Lung (tissue), 12 donors: ENCODE results near the gene ZFYVE21. TPM values are rescaled to one million over a fixed set of nuclear protein-coding genes. Genes with fewer than 3 reads are reported as not detected.

Experiments
- ATAC-seq: fragments of 200-7000 bp; cut with Tn5 transposase; one replicate; pipeline ENCODE4 v1.9.1; 2020; ENCODE audit warnings: moderate number of reproducible peaks; ENCODE audit not compliant: insufficient read depth, low FRiP score
- DNase-seq, 3 donors: peaks; one replicate each; pipeline ENCODE4 v3.0.0-alpha.2; 2013 to 2017
- H3K27ac ChIP-seq, 2 donors: one replicate each; pipeline ENCODE4 v1.5.1; 2013; ENCODE audit warnings: mild to moderate bottlenecking in 2 of 2, moderate library complexity in 2 of 2, control low read depth in 1 of 2, inconsistent platforms in 1 of 2, low read depth in 1 of 2, low read length in 1 of 2
- H3K27me3 ChIP-seq, 3 donors: one replicate each; pipeline ENCODE4 v1.5.1; 2013; ENCODE audit warnings: low read length in 2 of 3; ENCODE audit not compliant: control insufficient read depth in 3 of 3, insufficient read depth in 3 of 3
- H3K36me3 ChIP-seq, 4 donors: one replicate each; pipeline ENCODE4 v1.5.1; 2013; ENCODE audit warnings: low read length in 4 of 4, mild to moderate bottlenecking in 1 of 4, moderate library complexity in 1 of 4; ENCODE audit not compliant: control insufficient read depth in 4 of 4, insufficient read depth in 4 of 4
- H3K4me1 ChIP-seq, 5 donors: one replicate each; pipeline ENCODE4 v1.5.1; 2013; ENCODE audit warnings: low read length in 5 of 5, mild to moderate bottlenecking in 2 of 5, moderate library complexity in 1 of 5; ENCODE audit not compliant: control insufficient read depth in 5 of 5, insufficient read depth in 5 of 5
- H3K4me3 ChIP-seq: one replicate; pipeline ENCODE4 v1.5.1; 2013; ENCODE audit warnings: mild to moderate bottlenecking, control low read depth, moderate library complexity
- H3K9ac ChIP-seq, 2 donors: one replicate each; pipeline ENCODE4 v1.5.1; 2013; ENCODE audit warnings: low read length in 2 of 2, control low read depth in 1 of 2; ENCODE audit not compliant: insufficient read depth in 1 of 2
- H3K9me3 ChIP-seq, 4 donors: one replicate each; pipeline ENCODE4 v1.5.1; 2013; ENCODE audit warnings: low read length in 3 of 4, mild to moderate bottlenecking in 1 of 4, moderate library complexity in 1 of 4; ENCODE audit not compliant: control insufficient read depth in 4 of 4, insufficient read depth in 3 of 4
- WGBS, 2 donors: extraction: QIAGEN DNeasy Blood & Tissue Kit; methylation state at CpG; one replicate each; pipeline ENCODE4 v1.1.7; 2013; 5-methylcytosine and 5-hydroxymethylcytosine counted together
- polyA plus RNA-seq, 2 donors: library from polyadenylated mRNA; stranded (reverse); fragments of 200-250 nt; gene quantifications; one replicate each; pipeline ENCODE4 v1.2.1, GENCODE V29; 2013
- total RNA-seq, 2 donors: library from RNA; depleted of rRNA in 1 of 2; stranded (reverse); fragments of >200 nt in 1 of 2; gene quantifications; one replicate each; pipeline ENCODE4 v1.2.1, GENCODE V29; 2014 to 2021
- TF ChIP-seq, protein P1 (sequence below): IDR thresholded peaks from 2 replicates; pipeline ENCODE4 v1.5.1; 2012; ENCODE audit warnings: mild to moderate bottlenecking; ENCODE audit errors: control extremely low read depth, extremely low read depth
- donor health status: control.
- donor health status: control.
- donor health status: Bipolar disorder and iron deficiency.
- donor health status: healthy.
- donor health status: DM: yes; HTN: yes; CAD: no.

Gene ZFYVE21
- total and polyA plus RNA-seq, 4 donors: 39.4 to 68.3 (median 47.5) TPM

- TF ChIP-seq, protein P1, sequence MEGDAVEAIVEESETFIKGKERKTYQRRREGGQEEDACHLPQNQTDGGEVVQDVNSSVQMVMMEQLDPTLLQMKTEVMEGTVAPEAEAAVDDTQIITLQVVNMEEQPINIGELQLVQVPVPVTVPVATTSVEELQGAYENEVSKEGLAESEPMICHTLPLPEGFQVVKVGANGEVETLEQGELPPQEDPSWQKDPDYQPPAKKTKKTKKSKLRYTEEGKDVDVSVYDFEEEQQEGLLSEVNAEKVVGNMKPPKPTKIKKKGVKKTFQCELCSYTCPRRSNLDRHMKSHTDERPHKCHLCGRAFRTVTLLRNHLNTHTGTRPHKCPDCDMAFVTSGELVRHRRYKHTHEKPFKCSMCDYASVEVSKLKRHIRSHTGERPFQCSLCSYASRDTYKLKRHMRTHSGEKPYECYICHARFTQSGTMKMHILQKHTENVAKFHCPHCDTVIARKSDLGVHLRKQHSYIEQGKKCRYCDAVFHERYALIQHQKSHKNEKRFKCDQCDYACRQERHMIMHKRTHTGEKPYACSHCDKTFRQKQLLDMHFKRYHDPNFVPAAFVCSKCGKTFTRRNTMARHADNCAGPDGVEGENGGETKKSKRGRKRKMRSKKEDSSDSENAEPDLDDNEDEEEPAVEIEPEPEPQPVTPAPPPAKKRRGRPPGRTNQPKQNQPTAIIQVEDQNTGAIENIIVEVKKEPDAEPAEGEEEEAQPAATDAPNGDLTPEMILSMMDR: no peak
- no peaks in the 10 kb centered on the region for H3K9me3 ChIP-seq
- WGBS, 2 donors: 97 to 98% methylated on average over 2 of the region's 2 CpGs
- no peaks in the 10 kb centered on the region for H3K27me3 ChIP-seq
- no peak for ATAC-seq
- H3K27ac ChIP-seq: no peak overlapping the region
- H3K9ac ChIP-seq: no peak overlapping the region
- H3K36me3 ChIP-seq: peaks cover 33 to 50% (median 35%) of the 10 kb centered on the region in 4 donors
- DNase-seq: no peak
- no peak overlapping the region for H3K4me3 ChIP-seq
- no peaks in the 10 kb centered on the region for H3K4me1 ChIP-seq
Observed at GRCh38 chr14:103669370-103669769, 46.2 kb upstream of the ZFYVE21 start.

- no peaks in the 10 kb centered on the region for H3K9me3 ChIP-seq
- H3K27ac ChIP-seq: peak overlapping the region in 1 of 2 donors; percentile 11
- no peaks in the 10 kb centered on the region for H3K4me1 ChIP-seq
- ATAC-seq: no peak
- WGBS, 2 donors: 95 to 96% methylated on average over 4 of the region's 4 CpGs
- H3K36me3 ChIP-seq: peaks cover 37 to 51% (median 46%) of the 10 kb centered on the region in 4 donors
- H3K4me3 ChIP-seq: no peak overlapping the region
- H3K27me3 ChIP-seq: no peaks in the 10 kb centered on the region
- TF ChIP-seq, protein P1: no peak
- no peak overlapping the region for H3K9ac ChIP-seq
- no peak for DNase-seq
Observed at GRCh38 chr14:103671911-103672310, 43.7 kb upstream of the ZFYVE21 start.

GRCh38 chr14:103675957-103676356 is 39.7 kb upstream of the ZFYVE21 start:
- no peak overlapping the region for H3K4me3 ChIP-seq
- no peak overlapping the region for H3K9ac ChIP-seq
- ATAC-seq (no peak), DNase-seq (no peak)
- 97 to 100% methylated on average over 8 of the region's 8 CpGs for WGBS, 2 donors
- peaks cover 43 to 59% (median 54%) of the 10 kb centered on the region in 4 donors for H3K36me3 ChIP-seq
- no peaks in the 10 kb centered on the region for H3K9me3 ChIP-seq
- H3K27me3 ChIP-seq: no peaks in the 10 kb centered on the region
- H3K27ac ChIP-seq: no peak overlapping the region
- no peaks in the 10 kb centered on the region for H3K4me1 ChIP-seq
- TF ChIP-seq, protein P1: no peak
